Measurements from ENCODE around the gene MSH3.
"Not testable (repeated sequence)": the region's sequence is repeated elsewhere in the genome, so short reads cannot be mapped to it uniquely, and the experiment has no call there.

The MSH3 gene

DNA sequence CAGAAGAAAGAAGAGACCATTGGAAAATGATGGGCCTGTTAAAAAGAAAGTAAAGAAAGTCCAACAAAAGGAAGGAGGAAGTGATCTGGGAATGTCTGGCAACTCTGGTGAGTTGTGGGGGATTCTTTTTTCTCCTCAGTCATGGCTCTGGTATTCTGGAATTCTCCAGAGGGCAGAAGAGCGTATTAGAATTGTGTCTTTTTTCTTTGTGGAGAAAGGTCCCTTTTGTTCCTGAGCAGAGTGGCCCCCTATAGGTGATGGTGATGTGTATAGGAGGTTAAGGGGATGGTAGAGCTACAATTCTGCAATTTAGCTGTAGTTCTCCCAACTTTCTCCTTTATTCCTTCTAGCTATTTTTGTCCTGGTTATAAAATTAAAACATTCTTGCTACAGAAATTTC lies 2.0 kb downstream of the MSH3 start:
- DNase-seq (ENCODE audit: low read depth in 2 of 2) = peak in 1 of 2 experiments; percentile 12

DNA sequence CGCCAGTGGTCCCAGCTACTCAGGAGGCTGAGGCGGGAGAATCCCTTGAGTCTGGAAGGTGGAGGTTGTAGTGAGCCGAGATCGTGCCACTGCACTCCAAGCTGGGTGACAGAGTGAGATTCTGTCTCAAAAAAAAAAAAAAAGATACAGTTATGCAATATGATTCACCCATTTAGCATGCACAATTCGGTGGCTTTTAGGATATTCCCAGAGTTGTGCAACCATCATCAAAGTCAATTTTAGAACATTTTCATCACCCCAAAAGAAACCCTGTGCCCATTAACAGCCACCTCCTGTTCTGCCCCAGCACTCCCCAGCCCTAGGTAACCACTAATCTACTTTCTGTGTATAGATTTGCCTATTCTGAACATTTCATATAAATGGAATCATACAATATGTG lies 4.7 kb downstream of the MSH3 start:
- peak; percentile 7 to 14 for DNase-seq (ENCODE audit: low read depth in 2 of 2)

DNA sequence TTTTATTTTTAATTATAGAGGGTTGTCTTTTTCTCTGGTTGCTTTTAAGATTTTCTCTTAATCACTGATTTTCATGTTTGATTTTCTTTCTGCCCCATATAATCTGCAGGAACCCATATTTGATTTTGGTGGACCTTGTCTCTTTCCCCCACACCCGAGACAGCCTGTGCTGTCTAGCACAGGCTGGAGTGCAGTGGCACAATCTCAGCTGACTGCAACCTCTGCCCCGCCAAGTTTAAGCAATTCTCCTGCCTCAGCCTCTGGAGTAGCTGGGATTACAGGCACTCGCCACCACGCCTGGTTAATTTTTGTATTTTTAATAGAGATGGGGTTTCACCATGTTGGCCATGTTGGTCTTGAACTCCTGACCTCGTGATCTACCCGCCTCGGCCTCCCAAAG lies 6.2 kb downstream of the MSH3 start:
- not testable (repeated sequence) for DNase-seq (ENCODE audit: low read depth in 2 of 2)

DNA sequence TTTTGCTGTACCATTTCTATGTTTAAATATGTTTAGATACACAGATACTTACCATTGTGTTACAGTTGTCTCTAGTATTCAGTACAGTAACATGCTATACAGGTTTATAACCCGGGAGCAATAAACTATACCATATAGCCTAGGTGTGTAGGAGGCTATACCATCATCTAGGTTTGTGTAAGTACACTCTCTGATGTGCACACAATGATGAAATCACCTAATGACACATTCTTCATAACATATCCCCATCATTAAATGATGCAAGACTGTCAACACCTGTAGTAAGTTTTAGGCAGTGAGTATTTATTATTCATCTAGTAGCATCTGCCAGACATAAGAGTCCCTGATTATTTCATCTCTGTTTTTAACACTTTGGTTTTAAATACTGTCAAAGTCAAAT lies 7.7 kb downstream of the MSH3 start:
- no peak for DNase-seq (ENCODE audit: low read depth in 2 of 2)

DNA sequence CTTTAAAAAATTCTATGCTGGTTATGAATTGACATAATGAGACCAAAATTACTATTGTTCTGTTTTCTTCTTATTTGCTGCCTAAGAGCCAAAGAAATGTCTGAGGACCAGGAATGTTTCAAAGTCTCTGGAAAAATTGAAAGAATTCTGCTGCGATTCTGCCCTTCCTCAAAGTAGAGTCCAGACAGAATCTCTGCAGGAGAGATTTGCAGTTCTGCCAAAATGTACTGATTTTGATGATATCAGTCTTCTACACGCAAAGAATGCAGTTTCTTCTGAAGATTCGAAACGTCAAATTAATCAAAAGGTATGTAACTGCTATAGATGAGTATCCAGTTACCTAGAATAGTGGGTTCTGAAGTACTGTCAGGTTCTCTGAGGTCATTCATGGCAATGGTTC lies 10.6 kb downstream of the MSH3 start:
- no peak for DNase-seq (ENCODE audit: low read depth in 2 of 2)

DNA sequence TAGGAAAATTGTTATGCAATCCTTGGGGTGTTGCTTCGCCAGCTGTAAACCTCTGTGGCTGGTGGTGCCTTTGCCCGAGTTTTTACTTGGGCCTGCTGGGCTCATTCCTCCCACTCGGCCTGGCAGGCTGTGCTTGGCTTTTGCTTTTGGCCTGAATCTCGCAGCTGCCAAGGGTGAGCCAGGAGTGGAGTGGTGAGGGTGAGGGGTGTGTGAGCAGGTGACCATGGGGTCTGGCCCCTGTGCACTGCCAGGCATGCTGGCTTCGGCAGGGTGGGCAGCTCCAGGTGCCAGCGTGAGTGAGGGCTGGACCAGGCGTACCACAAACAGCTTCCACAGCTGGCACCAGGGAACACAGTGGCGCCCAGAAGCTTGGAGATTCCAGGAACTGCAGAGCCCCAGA lies 12.9 kb downstream of the MSH3 start:
- no peak for DNase-seq (ENCODE audit: low read depth in 2 of 2)

DNA sequence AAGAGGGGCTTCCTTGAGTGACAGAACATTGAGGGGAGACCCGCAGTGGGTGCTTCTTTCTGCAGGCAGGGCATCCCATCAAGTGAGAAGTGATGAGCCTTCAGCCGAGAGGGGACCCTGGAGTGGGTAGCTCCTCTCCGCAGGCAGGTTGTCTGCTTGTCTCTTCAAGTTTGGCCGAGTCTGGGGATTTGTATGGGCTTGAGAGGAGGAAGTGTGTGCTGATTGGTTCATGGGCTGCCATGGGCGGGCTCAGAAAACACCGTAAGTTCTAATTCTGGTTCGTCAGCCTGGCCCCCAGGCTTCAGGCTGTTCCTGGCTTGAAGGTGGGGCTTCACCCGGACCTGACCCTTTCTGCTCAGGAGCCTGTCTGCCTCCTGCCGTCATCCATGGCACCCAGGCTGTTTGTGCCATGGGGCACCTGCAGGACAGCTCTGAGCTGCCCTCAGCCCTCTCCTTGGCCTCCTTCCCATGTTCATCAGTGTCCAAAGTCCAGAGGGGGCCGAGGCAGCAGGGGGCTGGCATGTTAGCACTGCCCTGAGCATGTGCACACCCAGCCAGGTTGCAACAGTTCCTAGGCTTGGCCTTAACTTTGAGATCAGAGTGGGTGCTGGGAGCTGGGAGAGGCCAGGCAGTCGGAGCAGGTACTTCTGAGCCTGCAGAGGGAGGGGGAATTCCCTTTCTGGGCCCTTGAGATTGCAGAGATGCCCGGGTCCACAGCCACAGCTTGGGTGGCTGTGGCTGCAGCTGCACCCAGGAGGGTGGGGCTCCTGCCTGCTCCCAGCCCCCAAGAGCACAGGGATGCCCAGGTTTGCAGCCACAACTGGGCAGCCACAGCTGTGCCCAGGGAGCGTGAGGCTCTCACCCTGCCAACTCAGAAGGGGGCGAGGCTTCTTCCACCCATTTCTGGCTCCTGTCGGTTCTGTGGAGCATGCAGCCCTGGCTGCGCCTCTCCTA lies 13.8 kb downstream of the MSH3 start:
- DNase-seq (ENCODE audit: low read depth in 2 of 2) = no peak

DNA sequence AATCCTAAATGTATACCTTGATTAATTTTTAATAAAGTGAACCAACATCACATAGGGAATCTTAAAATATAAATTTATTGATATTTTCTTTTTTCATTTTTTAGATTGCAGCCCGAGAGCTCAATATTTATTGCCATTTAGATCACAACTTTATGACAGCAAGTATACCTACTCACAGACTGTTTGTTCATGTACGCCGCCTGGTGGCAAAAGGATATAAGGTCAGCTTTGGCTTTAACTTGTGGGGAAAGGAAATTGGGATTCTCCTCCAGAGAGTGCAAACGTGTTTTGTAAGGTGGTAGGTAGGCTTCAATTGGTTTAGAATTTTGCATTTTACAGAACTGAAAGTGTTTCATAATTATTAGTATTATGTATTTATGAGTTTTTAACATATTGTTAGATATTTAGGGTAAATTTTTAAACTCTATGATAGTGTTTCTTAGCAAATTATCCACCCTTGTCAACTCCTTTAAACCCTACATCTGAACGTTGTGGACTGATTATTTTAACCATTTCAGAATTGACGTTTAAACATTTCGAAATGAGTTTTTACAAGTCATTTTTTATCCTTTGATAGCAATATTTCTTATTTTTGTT lies 17.8 kb downstream of the MSH3 start:
- DNase-seq (ENCODE audit: low read depth in 2 of 2) = peak; percentile 41 to 46

DNA sequence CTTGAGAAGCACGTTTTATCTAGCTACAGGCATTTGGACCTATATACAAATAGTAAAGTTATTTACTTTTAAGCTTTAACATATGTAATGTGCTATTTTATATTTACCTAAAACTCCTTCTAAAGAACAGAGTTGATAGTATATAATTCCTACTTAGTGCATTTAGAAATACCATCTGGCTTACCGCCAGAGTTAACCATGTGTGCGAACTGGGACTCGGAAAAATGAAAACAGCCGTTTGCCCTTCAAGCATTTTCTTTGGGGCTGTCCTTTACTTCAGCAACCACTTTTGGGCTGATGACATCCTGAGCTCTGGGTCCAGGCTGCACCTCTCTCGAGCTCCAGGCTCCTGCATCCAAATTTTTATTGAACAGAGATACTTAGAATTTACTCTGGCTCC lies 22.3 kb downstream of the MSH3 start:
- DNase-seq (ENCODE audit: low read depth in 2 of 2) = no peak

DNA sequence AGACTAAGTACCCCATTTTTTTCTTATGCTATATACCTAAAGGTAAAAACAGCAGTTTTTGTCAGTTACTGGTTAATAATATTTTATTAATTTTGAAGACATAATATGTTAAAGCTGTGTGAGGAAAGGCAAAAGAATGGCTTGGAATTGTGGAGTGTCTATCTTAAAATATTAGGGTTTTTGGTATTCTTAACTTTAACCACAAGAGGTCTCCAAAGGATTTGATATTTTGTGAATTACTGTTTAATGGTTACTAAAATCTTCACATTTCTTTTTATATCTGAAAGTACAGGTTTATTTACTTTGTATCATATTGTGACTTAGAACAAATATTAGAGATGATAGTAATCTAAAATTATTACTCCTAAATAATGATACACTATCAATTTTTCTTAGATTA lies 32.3 kb downstream of the MSH3 start:
- DNase-seq (ENCODE audit: low read depth in 2 of 2) = peak in 1 of 2 experiments; percentile 10

DNA sequence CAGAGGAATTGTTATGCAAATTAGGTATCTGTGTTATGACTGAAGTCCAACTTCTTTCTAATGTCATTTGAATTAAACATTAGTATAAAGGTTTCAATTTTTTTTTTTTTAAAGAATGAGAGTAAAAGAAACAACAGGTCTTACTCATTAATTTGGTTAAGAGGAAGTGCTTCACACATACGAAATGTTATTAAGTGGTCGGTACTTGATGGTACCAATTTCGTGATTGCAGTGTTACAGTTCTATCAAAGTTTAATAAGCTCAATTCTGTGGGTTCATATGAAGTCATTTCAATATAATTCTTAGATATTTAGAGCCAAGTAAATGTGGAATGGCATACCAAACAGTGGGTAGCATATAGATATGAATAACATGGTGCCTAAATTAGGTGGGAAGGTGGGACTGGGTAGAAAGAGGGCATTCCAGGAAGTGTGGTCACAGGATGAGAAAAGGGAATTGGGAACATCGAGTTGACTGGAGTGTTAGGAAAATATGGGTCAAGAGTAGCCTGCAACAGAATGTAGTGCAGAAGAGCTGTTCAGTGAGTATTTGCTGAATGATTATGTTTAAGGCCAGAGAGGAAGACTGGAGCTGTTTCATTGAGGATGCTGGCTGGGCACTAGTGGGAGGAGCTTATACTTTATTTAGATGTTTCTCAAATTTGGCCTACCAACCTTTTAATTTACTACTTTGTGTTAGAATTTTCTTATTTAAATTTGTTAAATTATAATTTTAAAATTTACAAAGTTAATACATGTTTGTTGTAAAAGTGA lies 34.4 kb downstream of the MSH3 start:
- no peak for DNase-seq (ENCODE audit: low read depth in 2 of 2)

DNA sequence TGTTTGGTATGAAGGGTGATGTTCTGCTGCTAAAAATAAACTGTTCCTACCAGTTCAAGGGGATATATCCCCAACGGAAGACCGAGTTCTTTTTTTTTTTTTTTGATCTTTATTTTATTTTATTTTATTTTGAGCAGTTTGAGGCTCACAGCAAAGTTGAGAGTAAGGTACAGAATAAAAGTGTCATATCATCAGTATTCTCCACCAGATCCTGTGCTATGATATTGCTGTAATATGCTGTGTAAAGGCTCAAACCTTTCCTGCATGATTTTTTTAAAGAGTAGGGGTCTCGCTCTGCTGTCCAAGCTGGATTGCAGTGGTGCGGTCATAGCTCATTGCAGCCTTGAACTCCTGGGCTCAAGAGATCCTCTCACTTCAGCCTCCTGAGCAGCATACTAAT lies 35.2 kb downstream of the MSH3 start:
- DNase-seq (ENCODE audit: low read depth in 2 of 2) = no peak

DNA sequence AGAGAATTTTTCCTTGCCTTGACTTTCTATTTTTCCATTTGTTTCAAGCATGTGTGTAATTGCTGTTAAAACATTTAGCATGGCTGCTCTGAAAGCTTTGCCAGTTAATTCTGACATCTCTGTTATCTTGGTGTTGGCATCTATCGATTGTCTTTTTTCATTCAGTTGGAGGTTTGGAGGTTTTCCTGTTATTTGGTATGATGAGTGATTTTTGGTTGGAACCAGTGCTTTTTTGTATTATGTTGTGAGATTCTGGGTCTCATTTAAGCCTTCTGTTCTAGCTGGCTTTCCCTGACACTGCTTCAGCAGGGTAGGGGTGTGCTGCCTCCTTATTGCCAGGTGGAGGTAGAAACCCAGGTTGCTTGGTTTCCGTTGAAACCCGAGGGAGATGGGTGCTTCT lies 41.2 kb downstream of the MSH3 start:
- DNase-seq (ENCODE audit: low read depth in 2 of 2) = no peak

DNA sequence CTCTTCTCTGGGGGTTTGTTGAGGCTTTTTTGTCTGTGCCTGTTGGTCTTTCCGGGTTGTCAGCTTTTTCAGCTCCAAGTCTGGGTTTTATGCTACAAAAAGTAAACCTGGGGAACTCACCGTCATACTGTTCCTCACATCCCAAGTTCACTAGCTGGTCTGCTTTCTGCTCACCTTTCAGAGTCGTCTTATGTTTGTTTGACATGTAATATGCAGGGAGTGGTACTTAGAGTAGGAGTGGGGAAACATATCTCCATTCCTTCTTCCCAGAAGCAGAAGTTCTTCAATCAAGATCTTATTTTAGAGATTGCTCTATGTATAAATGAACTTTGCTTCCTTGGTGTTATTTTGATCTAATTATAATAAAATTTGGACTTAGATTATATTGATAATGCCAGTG lies 42.0 kb downstream of the MSH3 start:
- no peak for DNase-seq (ENCODE audit: low read depth in 2 of 2)

DNA sequence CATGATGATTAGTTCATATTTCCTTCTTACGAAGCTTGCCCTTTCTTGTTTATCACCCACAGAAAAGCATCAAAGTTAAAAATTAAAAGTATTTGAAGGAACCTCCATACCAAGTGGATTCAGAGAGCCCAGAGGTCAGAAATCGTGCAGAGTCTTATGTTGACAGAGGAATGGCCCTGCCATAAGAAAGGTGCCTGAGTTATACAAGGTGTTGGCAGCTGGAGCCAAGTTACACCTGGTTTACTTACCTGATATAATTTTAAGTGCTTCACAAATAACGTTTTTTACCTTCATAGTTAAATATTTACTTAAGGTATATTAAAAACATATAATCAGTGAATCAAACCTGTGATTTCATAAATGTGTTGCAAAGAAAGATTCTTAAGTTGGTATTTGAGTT lies 42.6 kb downstream of the MSH3 start:
- DNase-seq (ENCODE audit: low read depth in 2 of 2) = no peak

DNA sequence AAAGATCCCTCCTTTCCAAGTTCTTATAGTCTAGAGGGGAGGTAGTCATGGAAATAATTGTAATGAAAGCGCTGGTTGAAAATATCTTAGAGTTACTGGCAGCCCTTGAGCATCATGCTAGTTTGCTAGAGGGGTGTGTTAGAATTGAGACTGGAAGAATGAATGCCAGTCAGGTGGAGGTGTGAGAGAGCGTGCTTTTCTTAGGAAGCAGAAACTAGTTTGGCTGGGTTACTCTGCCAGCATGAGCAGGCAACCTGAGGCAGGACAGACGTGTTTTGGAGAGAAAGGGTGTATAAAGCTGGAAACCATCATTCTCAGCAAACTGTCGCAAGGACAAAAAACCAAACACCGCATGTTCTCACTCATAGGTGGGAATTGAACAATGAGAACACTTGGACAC lies 43.9 kb downstream of the MSH3 start:
- DNase-seq (ENCODE audit: low read depth in 2 of 2) = no peak

DNA sequence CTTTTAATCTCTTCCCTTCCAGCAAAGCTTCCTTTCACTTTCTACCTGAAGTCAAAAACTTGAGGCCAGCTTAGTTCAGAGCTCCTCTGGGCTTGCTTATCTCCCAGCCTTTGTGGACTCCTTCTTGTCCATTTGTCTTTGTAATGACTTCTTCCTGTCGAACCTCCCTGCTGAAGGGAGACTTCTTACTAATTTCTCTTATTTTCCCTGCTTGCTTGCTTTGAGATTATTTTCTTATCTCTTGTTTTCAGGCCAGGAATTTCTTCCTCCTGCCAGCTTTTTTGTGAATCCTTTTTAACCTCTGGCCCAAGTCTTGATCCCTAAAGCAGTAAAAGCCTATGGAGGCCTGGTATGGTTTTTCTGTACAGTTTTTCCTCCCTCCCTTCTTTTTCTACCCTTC lies 47.1 kb downstream of the MSH3 start:
- no peak for DNase-seq (ENCODE audit: low read depth in 2 of 2)

DNA sequence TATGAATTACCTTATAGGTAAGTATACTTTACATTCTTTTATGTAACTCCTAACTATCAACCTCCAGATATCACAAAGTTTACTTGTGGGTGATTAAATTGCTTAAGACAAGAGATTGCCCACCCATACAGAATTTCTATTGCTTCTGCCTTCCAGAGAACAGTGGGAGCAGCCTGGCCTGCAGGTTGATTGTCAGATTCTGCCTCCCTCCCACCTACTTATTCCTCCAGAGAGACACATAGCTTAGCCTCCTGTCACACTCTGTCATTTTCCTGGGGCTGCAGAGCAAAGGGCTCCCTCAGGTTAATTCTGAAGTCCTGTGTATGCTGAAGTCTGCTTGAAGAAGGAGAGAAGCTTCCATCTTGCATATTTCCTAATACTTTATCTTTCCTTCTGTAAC lies 48.8 kb downstream of the MSH3 start:
- DNase-seq (ENCODE audit: low read depth in 2 of 2) = no peak

DNA sequence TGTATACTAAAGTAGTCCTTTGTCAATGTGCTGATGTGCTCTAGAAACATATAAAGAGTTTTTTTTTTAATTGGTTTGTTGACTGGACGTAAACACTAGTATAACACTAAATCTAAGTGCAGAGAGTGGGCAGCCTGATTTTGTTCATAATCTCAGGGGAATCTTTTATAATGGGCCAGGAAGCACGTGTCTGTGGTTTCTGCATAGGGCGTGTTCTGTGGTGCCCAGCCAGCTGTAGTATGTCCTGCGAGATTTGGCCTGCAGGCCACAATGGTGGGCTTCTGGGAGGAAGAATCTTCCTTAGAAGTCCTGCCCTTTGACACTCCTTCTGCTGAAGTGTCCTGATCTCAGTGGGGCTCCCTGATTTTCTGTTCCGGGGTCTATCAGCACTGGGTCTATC lies 49.3 kb downstream of the MSH3 start:
- DNase-seq (ENCODE audit: low read depth in 2 of 2) = no peak

DNA sequence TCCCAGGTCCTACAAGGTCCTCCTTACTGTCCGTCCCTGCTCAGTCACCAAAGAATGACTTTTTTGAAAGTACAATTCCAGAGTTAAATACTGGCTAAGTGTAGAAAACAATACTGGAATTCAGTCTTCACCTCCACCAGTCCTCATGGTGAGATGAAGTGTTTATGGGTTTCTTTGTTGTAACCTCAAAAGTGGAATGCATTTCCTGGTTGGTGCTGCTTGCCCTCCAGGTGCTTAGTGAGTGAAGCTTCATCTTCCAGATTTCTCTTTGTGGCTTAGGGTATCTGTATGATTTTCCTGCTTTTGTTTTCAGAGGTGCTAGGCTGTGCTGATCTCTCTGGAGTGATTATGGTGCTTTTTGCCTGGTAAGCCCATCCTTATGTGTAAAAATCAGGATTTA lies 49.8 kb downstream of the MSH3 start:
- no peak for DNase-seq (ENCODE audit: low read depth in 2 of 2)

DNA sequence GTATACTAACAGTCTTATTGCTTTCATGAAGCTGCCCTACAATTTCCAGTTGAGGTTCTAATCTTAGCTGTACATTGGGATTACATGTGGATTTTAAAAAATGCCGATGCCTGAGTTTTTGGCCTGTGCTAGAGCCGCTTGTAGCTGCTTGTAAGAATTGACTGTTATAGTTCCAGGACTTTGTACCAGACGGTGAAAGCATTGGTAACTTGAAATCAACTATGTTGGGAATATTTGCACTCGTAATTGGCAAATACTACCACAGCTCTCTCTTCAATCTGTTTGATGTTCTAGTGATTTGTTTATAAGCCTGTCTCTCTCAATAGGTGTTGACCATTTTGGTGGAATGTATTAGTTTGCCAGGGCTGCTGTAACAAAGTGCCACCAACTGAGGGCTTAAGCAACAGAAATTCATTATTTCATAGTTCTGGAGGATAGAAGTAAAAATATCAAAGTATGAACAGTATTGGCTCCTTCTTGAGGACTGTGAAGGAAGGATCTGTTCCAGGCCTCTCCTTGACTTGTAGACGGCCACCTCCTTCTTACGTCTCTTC lies 50.8 kb downstream of the MSH3 start:
- DNase-seq (ENCODE audit: low read depth in 2 of 2) = no peak

DNA sequence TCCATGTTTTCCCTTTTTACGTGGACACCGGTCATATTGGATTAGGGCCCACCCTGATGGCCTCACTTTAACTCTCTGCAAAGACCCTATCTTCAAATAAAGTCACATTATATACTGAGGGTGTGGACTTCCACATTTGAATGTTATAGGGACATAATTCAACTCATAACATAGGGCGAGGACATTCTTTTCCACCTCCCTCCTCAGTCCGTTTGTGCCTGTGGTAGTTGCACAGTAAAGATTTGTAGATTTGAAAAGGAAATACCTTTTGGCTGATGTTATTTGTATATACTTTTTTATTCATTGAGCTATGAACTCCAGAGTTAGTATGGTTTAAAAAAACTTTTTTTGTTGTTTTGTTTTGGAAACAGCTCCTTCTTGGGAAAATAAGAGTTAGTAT lies 51.3 kb downstream of the MSH3 start:
- DNase-seq (ENCODE audit: low read depth in 2 of 2) = no peak
